HepG2 (cell line): ENCODE measurements around the gene CCNYL1. TPM values are rescaled to one million over a fixed set of nuclear protein-coding genes. Genes with fewer than 3 reads are reported as not detected.
A peak's percentile ranks its signal among the peaks of the same experiment; 100 is the strongest.

Experiments used
- ATF4 ChIP-seq, 2 experiments: fragments of 450-650 bp in 1 of 2; sonication (generic) in 1 of 2; formaldehyde crosslinking; IDR thresholded peaks; 2 replicates each; pipeline versions ENCODE4 v1.5.0 to v1.8.0; 2020 to 2022; ENCODE audit warnings: mild to moderate bottlenecking in 1 of 2, missing genetic modification reagents in 1 of 2
- DRAP1 ChIP-seq: IDR thresholded peaks from 2 replicates; pipeline ENCODE4 v1.6.1; 2016; ENCODE audit warnings: missing genetic modification reagents, missing compliant biosample characterization
- LCORL ChIP-seq, 2 experiments: fragments of 450-650 bp in 1 of 2; sonication (generic) in 1 of 2; formaldehyde crosslinking in 1 of 2; IDR thresholded peaks; 2 replicates each; pipeline versions ENCODE4 v1.5.0 to v1.6.1; 2017 to 2020; ENCODE audit warnings: antibody characterized with exemption in 1 of 2, missing genetic modification reagents in 1 of 2
- NFYC ChIP-seq: IDR thresholded peaks from 2 replicates; pipeline ENCODE4 v1.6.1; 2016; ENCODE audit warnings: missing genetic modification reagents, missing compliant biosample characterization
- PAXIP1 ChIP-seq: sonication (generic); formaldehyde crosslinking; conservative IDR thresholded peaks from 2 replicates; pipeline ENCODE4 v1.4.0; 2020; ENCODE audit warnings: mild to moderate bottlenecking, missing genetic modification reagents, moderate library complexity
- SNAPC4 ChIP-seq: sonication (generic); formaldehyde crosslinking; IDR thresholded peaks from 2 replicates; pipeline ENCODE4 v1.4.0; 2020; ENCODE audit warnings: mild to moderate bottlenecking, missing genetic modification reagents
- ZBTB43 ChIP-seq: sonication (generic); formaldehyde crosslinking; conservative IDR thresholded peaks from 2 replicates; pipeline ENCODE4 v1.4.0; 2020; ENCODE audit warnings: missing genetic modification reagents
- ZMYM2 ChIP-seq: sonication (generic); formaldehyde crosslinking; IDR thresholded peaks from 2 replicates; pipeline ENCODE4 v1.8.0; 2022; ENCODE audit warnings: mild to moderate bottlenecking, missing genetic modification reagents
- ZNF691 ChIP-seq: sonication (generic); formaldehyde crosslinking; IDR thresholded peaks from 2 replicates; pipeline ENCODE4 v1.4.0; 2020; ENCODE audit warnings: missing genetic modification reagents, low read depth, mild to moderate bottlenecking, borderline replicate concordance
- polyA plus RNA-seq, 8 experiments: library from polyadenylated mRNA; depleted of rRNA in 3 of 8; stranded (reverse) in 7 of 8; unstranded in 1 of 8; fragments of >200 nt; fragmentation: Illumina TruSeq in 4 of 8; extraction: Trizol in 4 of 8; gene quantifications; 2 replicates each; pipeline versions ENCODE4 v1.2.1 to v1.2.3, GENCODE V29; 2011 to 2016; ENCODE audit warnings: low read depth in 4 of 8, missing spikeins in 1 of 8, mixed read lengths in 1 of 8; ENCODE audit not compliant: insufficient read depth in 1 of 8
- total RNA-seq, 5 experiments: library from RNA; depleted of rRNA; stranded (reverse); fragments of >200 nt; fragmentation: Illumina TruSeq; extraction: Trizol; gene quantifications; 2 replicates each; pipeline ENCODE4 v1.2.3, GENCODE V29; 2016; ENCODE audit warnings: low read depth in 1 of 5

Gene CCNYL1
- total and polyA plus RNA-seq, 2 of the 13 experiments (the other 11 are each of a cell fraction or from before 2014, with no cell fraction given), result 12.5 to 16.2 TPM

- TF ChIP-seq ATF4 (CRISPR knock-in tag; IDR thresholded peaks at IDR 0.05), result no peak; a peak in 1 of 4 replicates
- TF ChIP-seq NFYC, result peak; percentile 94
- no peak for TF ChIP-seq ZMYM2 (CRISPR knock-in tag)
- TF ChIP-seq LCORL (IDR thresholded peaks at IDR 0.05), result no peak
- no peak; the same call in 1 of the 2 replicates for TF ChIP-seq LCORL (CRISPR knock-in tag; IDR thresholded peaks at IDR 0.05)
- peak; percentile 99 for TF ChIP-seq DRAP1 (CRISPR knock-in tag)
- no peak; the same call in 1 of the 2 replicates for TF ChIP-seq ZNF691 (CRISPR knock-in tag)
- TF ChIP-seq ZBTB43, result peak; percentile 73
- TF ChIP-seq SNAPC4, result peak; percentile 42; the same call in 1 of the 2 replicates
- TF ChIP-seq PAXIP1 (CRISPR knock-in tag), result peak; percentile 46
Observed at GRCh38 chr2:207710814-207711740, at the start of gene CCNYL1 (continued).
